Mucosa of rectum (tissue), 2 donors: ENCODE results near the gene THSD1.
"Not testable (repeated sequence)": the region's sequence is repeated elsewhere in the genome, so short reads cannot be mapped to it uniquely, and the experiment has no call there.

Source experiments
- H3K27ac ChIP-seq, 2 donors: one replicate each; pipeline ENCODE4 v1.7.0; 2013; ENCODE audit warnings: inconsistent platforms in 2 of 2, low read depth in 2 of 2, low read length in 2 of 2
- H3K27me3 ChIP-seq, 2 donors: one replicate each; pipeline ENCODE4 v1.7.0; 2013; ENCODE audit warnings: low read length in 2 of 2; ENCODE audit not compliant: control insufficient read depth in 2 of 2, insufficient read depth in 2 of 2
- H3K36me3 ChIP-seq, 2 donors: one replicate each; pipeline ENCODE4 v1.7.0; 2013; ENCODE audit warnings: low read length in 2 of 2; ENCODE audit not compliant: control insufficient read depth in 2 of 2, insufficient read depth in 2 of 2
- H3K4me1 ChIP-seq, 2 donors: one replicate each; pipeline ENCODE4 v1.7.0; 2013; ENCODE audit warnings: low read length in 2 of 2, mild to moderate bottlenecking in 1 of 2; ENCODE audit not compliant: control insufficient read depth in 2 of 2, insufficient read depth in 2 of 2
- H3K4me3 ChIP-seq, 2 donors: one replicate each; pipeline ENCODE4 v1.7.0; 2013; ENCODE audit warnings: low read length in 2 of 2
- H3K9ac ChIP-seq, 2 donors: one replicate each; pipeline ENCODE4 v1.7.0; 2013; ENCODE audit warnings: low read length in 2 of 2, low read depth in 1 of 2, mild to moderate bottlenecking in 1 of 2
- H3K9me3 ChIP-seq, 2 donors: one replicate each; pipeline ENCODE4 v1.7.0; 2013; ENCODE audit warnings: low read length in 2 of 2; ENCODE audit not compliant: control insufficient read depth in 2 of 2
- donor health status: healthy.
- donor health status: Normal muscosa, but diverticular disease.

THSD1 gene

DNA sequence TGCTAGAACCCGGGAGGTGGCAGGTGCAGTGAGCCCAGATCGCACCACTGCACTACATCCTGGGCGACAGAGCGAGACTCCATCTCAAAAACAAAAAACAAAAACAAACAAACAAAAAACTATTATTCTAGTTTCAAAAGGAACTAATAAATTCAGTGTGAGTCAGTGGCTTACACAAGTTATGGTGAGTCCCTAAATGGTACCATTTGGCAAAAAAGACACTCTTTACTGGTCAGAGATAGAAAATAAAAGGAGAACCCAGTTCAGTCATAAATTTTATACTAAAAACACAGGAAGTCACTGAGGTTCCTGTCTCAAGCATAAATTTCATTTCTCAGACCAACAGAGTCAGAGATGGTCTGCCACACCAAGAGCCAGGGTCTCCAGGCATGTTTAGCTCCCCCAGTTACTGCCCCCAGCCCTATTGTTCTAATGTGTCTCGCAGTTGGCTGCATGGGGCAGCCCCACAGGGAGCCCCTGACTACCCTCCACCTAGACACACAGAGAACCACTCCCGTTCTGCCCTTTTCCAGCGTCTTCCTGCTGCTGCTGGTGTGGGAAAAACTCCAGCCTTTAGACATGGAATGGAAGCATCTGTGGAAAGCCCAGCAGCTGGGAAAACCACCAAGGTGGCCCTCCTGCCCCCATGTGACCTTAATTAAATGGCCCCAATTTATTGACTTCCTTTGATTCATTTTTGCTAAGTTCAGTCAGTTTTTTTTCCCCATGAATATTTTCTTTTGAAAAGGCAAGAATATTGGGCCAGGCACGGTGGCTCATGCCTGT lies 12.2 kb downstream of the THSD1 start:
- no peak overlapping the region for H3K4me3 ChIP-seq
- H3K36me3 ChIP-seq, result no peaks in the 10 kb centered on the region
- H3K27me3 ChIP-seq, result no peaks in the 10 kb centered on the region
- no peak overlapping the region for H3K27ac ChIP-seq
- no peaks in the 10 kb centered on the region for H3K9me3 ChIP-seq
- H3K4me1 ChIP-seq, result no peaks in the 10 kb centered on the region
- no peak overlapping the region for H3K9ac ChIP-seq

DNA sequence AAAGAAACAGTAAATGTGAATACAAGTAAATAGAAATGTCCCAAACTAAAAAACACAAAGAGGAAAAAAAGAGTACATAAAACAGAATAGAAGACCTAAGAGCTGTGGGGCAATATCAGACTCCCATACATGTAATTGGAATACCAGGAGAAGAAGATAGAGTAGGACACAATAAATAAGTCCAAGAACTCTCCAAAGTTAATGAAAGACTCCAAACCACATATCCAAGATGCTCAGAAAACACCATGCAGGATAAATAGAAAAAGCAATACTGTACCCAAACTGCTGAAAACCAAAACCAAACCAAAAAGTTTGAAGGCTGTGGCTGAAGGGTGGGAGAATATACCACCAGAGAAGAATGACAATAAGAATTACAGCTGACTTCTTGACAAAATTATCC lies 18.3 kb downstream of the THSD1 start:
- Histone ChIP-seq H3K4me3 (no peak overlapping the region), H3K27ac (no peak overlapping the region), H3K9ac (no peak overlapping the region), H3K27me3 (no peaks in the 10 kb centered on the region), H3K36me3 (no peaks in the 10 kb centered on the region), H3K4me1 (no peaks in the 10 kb centered on the region), H3K9me3 (no peaks in the 10 kb centered on the region)

DNA sequence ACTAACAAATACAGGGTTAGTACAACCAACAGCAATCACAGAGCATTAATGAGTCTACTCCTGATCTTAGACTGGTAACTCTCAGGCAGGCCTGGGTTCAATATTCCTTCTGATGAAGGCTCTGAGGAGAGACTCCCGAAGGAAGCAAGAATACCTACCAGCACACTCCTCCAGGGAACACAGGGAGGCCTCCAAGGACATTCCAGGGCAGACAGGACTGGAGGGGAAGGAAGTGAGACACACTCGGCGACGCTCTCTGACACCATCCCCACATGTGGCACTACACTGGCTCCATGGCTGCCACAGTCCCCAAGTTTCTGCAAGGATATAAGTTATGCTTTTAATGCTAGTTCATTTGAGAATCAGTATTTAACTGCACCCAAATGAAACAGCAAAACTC lies 20.1 kb downstream of the THSD1 start:
- no peaks in the 10 kb centered on the region for H3K9me3 ChIP-seq
- H3K27me3 ChIP-seq, result no peaks in the 10 kb centered on the region
- H3K27ac ChIP-seq, result no peak overlapping the region
- H3K9ac ChIP-seq, result no peak overlapping the region
- H3K4me3 ChIP-seq, result no peak overlapping the region
- H3K36me3 ChIP-seq, result no peaks in the 10 kb centered on the region
- no peaks in the 10 kb centered on the region for H3K4me1 ChIP-seq

DNA sequence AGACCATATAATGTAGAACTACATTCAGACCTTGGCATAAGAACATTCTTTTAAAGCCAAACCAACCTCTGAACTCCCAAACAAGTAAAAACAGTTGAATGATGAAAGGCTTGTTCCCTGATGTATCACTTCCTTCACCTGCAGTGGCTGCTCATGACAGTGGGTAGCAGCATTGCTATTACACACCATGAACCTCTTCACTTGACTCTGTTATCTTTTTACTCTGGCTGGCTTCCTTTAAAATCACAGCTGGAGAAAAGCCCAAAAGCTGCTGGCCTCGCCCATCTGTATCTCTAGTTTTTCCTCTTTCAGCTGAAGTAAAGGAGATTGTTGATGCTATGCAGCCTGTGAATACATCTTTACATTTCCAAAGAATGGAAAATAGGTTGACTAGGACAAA lies 22.6 kb downstream of the THSD1 start:
- no peaks in the 10 kb centered on the region for H3K9me3 ChIP-seq
- H3K4me3 ChIP-seq, result no peak overlapping the region
- no peak overlapping the region for H3K9ac ChIP-seq
- H3K4me1 ChIP-seq, result no peaks in the 10 kb centered on the region
- no peaks in the 10 kb centered on the region for H3K27me3 ChIP-seq
- no peak overlapping the region for H3K27ac ChIP-seq
- no peaks in the 10 kb centered on the region for H3K36me3 ChIP-seq

DNA sequence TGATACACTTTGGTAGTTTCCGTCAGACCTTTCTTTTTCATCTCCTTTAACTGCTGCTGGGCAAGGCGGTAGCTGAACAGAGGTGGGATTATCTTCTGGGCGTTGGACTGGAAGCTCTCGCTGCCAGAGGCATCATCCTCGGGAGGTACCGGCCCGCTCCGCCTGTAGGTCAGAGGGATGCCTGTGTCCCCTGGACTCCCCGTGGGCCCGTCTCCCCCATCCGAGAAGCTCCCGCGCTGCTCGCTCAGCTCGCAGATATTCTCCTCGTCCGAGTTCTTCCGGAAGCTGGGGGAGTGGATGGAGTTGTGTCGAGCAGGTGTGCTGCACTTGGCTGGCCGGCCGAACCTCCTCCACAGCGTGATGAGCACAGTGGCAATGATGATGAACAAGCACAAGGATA lies 27.7 kb downstream of the THSD1 start:
- H3K4me1 ChIP-seq, result no peaks in the 10 kb centered on the region
- H3K9ac ChIP-seq, result no peak overlapping the region
- no peak overlapping the region for H3K27ac ChIP-seq
- H3K4me3 ChIP-seq, result no peak overlapping the region
- H3K27me3 ChIP-seq, result no peaks in the 10 kb centered on the region
- H3K9me3 ChIP-seq, result no peaks in the 10 kb centered on the region
- no peaks in the 10 kb centered on the region for H3K36me3 ChIP-seq

DNA sequence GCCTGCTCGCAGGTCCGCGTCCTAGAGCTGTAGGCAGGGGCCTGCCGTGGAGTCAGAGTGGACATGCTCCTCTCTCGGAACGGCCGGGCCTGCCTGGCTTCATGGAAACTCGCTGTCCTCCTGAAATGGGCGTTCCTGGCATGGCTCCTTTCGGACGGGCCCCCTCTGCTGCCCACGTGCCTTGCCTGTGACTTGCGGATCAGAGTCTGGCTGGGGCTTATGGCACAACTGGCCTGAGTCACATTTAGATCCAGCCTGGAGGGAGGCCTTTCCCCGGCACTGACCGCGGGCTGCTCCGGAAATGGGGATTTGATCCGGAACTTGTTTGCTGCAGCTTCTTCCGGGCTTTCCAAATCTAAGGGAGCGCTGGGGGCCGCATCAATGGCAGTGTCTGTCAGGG lies 28.1 kb downstream of the THSD1 start:
- H3K9ac ChIP-seq, result no peak overlapping the region

DNA sequence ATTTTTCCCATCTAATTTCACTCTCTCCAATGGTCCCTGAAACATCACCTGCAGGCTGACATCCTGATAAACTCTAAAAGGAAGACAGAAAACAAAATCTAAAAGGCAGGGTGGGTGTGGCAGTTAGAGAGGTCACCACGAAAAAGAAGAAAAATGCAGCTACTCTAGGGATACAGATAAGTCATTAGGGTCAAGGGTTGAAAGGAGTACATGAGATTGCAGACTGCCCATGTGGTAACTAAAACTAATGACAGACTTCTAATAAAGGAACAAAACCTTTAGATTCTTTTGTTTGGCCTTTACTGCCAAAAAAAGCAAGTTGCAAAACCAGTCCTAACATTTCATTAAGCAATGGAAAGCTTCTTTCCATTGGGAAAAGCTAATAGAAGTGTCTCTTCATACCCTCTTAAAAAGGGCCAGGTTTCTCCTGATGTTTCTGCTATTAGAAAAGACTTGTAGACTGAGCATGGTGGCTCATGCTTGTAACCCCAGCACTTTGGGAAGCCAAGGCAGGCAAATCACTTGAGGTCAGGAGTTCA lies 31.0 kb downstream of the THSD1 start:
- Histone ChIP-seq H3K4me3 (no peak overlapping the region), H3K9ac (no peak overlapping the region), H3K27me3 (no peaks in the 10 kb centered on the region), H3K4me1 (no peaks in the 10 kb centered on the region), H3K27ac (no peak overlapping the region), H3K9me3 (no peaks in the 10 kb centered on the region), H3K36me3 (no peaks in the 10 kb centered on the region)

More for the DNA sequence above, 28.1 kb downstream of the THSD1 start:
- no peak overlapping the region for H3K27ac ChIP-seq
- no peaks in the 10 kb centered on the region for H3K4me1 ChIP-seq
- no peaks in the 10 kb centered on the region for H3K36me3 ChIP-seq
- H3K27me3 ChIP-seq, result no peaks in the 10 kb centered on the region
- no peaks in the 10 kb centered on the region for H3K9me3 ChIP-seq
- H3K4me3 ChIP-seq, result no peak overlapping the region

DNA sequence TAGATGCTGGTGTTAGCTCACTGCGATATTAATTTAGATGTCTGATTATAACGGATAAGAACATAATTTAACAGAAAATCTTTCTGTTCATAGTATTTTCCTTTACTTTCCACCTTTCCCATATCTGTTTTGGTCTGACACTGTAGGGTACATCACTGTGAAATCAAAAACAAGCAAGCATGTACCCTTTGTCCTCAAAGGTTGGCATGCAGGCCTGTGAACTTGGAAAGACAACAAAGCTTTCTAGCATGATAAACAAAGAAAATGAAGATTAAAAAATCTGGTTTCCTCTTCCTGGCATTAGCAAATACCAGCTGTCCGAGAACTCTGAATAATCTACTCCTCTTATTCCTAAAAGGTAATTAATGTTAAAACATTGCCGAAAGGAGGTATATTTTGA lies 31.6 kb downstream of the THSD1 start:
- no peak overlapping the region for H3K9ac ChIP-seq
- H3K4me3 ChIP-seq, result no peak overlapping the region
- no peaks in the 10 kb centered on the region for H3K4me1 ChIP-seq
- no peak overlapping the region for H3K27ac ChIP-seq
- H3K9me3 ChIP-seq, result no peaks in the 10 kb centered on the region
- no peaks in the 10 kb centered on the region for H3K36me3 ChIP-seq
- H3K27me3 ChIP-seq, result no peaks in the 10 kb centered on the region

DNA sequence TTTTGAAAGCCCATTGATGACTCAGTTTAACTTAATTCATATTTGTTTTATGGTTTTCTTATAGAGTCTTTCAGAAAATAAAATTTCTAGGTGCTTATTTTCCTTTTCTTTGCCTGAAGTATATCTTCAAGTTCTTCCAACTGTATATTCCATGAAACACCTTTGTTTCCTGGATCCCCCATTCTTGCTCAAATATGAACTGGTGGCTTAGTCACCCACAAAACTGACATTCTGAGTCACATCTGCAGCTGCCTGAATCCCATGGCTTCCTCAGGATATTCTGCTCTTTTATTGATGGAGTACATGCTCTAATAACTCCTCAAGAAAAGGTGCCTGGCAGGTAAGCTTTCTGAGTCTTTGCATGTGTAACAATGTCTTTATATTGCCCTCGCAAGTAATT lies 32.7 kb downstream of the THSD1 start:
- H3K27ac ChIP-seq, H3K36me3 ChIP-seq, H3K9ac ChIP-seq, H3K4me1 ChIP-seq, H3K27me3 ChIP-seq, H3K4me3 ChIP-seq, H3K9me3 ChIP-seq: not testable (repeated sequence)

DNA sequence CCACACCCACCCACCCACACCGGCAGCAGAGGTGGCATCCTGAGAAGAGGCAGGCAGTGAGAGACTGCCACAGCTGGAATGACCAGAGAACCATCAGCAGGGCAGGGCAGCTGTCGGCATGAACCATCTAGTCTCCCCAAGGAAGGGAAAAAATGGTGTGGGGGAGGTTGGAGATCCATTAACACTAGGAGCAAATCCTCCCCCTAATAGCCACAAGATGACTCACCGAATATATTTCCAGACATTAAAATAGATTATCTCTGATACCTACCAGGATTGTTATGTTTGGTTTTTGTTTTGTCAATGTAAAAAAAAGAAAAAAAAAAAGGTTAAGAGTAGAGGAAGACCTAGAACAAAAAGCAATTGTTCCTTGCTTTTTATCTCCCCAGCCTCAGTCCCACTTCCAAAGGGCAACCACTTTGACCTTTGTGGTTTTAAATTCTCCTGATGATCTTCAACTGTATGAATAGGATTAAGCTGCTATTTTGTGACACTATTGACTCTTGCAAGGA lies 34.2 kb downstream of the THSD1 start:
- Histone ChIP-seq H3K9me3 (no peaks in the 10 kb centered on the region), H3K9ac (no peak overlapping the region), H3K4me3 (no peak overlapping the region), H3K27ac (no peak overlapping the region), H3K4me1 (no peaks in the 10 kb centered on the region), H3K27me3 (no peaks in the 10 kb centered on the region), H3K36me3 (no peaks in the 10 kb centered on the region)
